SK-N-SH treated with all-trans-retinoic acid at 6 μM for 48 hours (cell line): ENCODE data around the gene PTPRT.

Experiments
- ATAC-seq: fragments of 200-7000 bp; cut with Tn5 transposase; 3 replicates; pipeline ENCODE4 v1.9.1; 2020; ENCODE audit warnings: mild to moderate bottlenecking, moderate library complexity
- BACH2 ChIP-seq: fragments of 250-450 bp; sonication (Bioruptor Pico); IDR thresholded peaks from 2 replicates; pipeline ENCODE4 v1.9.0; 2021; ENCODE audit warnings: mild to moderate bottlenecking, borderline replicate concordance
- CREB5 ChIP-seq: fragments of 250-450 bp; sonication (Bioruptor Pico); IDR thresholded peaks from 2 replicates; pipeline ENCODE4 v1.5.1; 2020; ENCODE audit warnings: low read depth, mild to moderate bottlenecking, moderate library complexity
- CSDC2 ChIP-seq: fragments of 250-450 bp; sonication (Bioruptor Pico); IDR thresholded peaks from 2 replicates; pipeline ENCODE4 v1.5.0; 2020; ENCODE audit warnings: mild to moderate bottlenecking, moderate library complexity
- ESRRG ChIP-seq: fragments of 250-450 bp; sonication (Bioruptor Pico); IDR thresholded peaks from 2 replicates; pipeline ENCODE4 v1.6.1; 2021; ENCODE audit warnings: mild to moderate bottlenecking
- ISL1 ChIP-seq: fragments of 250-450 bp; sonication (Bioruptor Pico); IDR thresholded peaks from 2 replicates; pipeline ENCODE4 v2.1.2; 2022; ENCODE audit warnings: mild to moderate bottlenecking, moderate library complexity
- OSR1 ChIP-seq: fragments of 250-450 bp; sonication (Bioruptor Pico); IDR thresholded peaks from 2 replicates; pipeline ENCODE4 v1.8.0; 2022; ENCODE audit warnings: moderate library complexity, mild to moderate bottlenecking, inconsistent platforms
- PATZ1 ChIP-seq: fragments of 250-450 bp; sonication (Bioruptor Pico); IDR thresholded peaks from 2 replicates; pipeline ENCODE4 v1.8.0; 2020; ENCODE audit warnings: mild to moderate bottlenecking, moderate library complexity, borderline replicate concordance
- POU6F1 ChIP-seq: fragments of 250-450 bp; sonication (Bioruptor Pico); IDR thresholded peaks from 2 replicates; pipeline ENCODE4 v1.8.0; 2021; ENCODE audit warnings: low read depth, mild to moderate bottlenecking, moderate library complexity, borderline replicate concordance
- PPARA ChIP-seq: fragments of 250-450 bp; sonication (Bioruptor Pico); IDR thresholded peaks from 2 replicates; pipeline ENCODE4 v1.5.0; 2020; ENCODE audit warnings: mild to moderate bottlenecking, borderline replicate concordance
- SNAI2 ChIP-seq: fragments of 250-450 bp; sonication (Bioruptor Pico); IDR thresholded peaks from 2 replicates; pipeline ENCODE4 v1.5.0; 2020; ENCODE audit warnings: mild to moderate bottlenecking, moderate library complexity
- TCF4 ChIP-seq: fragments of 250-450 bp; sonication (Bioruptor Pico); IDR thresholded peaks from 2 replicates; pipeline ENCODE4 v1.8.0; 2021; ENCODE audit warnings: mild to moderate bottlenecking, moderate library complexity, borderline replicate concordance
- TSHZ2 ChIP-seq: fragments of 250-450 bp; sonication (Bioruptor Pico); IDR thresholded peaks from 2 replicates; pipeline ENCODE4 v1.5.0; 2020; ENCODE audit warnings: mild to moderate bottlenecking, moderate library complexity
- ZC3H10 ChIP-seq: fragments of 250-450 bp; sonication (Bioruptor Pico); IDR thresholded peaks from 2 replicates; pipeline ENCODE4 v1.5.1; 2021; ENCODE audit warnings: mild to moderate bottlenecking, moderate library complexity
- ZFP3 ChIP-seq: fragments of 250-450 bp; sonication (Bioruptor Pico); IDR thresholded peaks from 2 replicates; pipeline ENCODE4 v1.5.0; 2020; ENCODE audit warnings: mild to moderate bottlenecking, moderate library complexity
- ZFP30 ChIP-seq: fragments of 450-650 bp; formaldehyde crosslinking; IDR thresholded peaks from 2 replicates; pipeline ENCODE4 v1.5.0; 2022; ENCODE audit warnings: mild to moderate bottlenecking, moderate library complexity
- ZNF70 ChIP-seq: fragments of 450-650 bp; formaldehyde crosslinking; IDR thresholded peaks from 2 replicates; pipeline ENCODE4 v1.5.0; 2020; ENCODE audit warnings: mild to moderate bottlenecking, moderate library complexity
- ZNF8 ChIP-seq: fragments of 450-650 bp; formaldehyde crosslinking; IDR thresholded peaks from 2 replicates; pipeline ENCODE4 v1.5.0; 2020; ENCODE audit warnings: mild to moderate bottlenecking, moderate library complexity

The PTPRT gene

GRCh38 chr20:42295592-42295991, 894.1 kb downstream of the PTPRT start (continued):
- TF ChIP-seq POU6F1 (no peak), CSDC2 (CRISPR knock-in tag) (no peak), TCF4 (CRISPR knock-in tag) (no peak), ESRRG (no peak)

- no peak for ATAC-seq
- no peak for TF ChIP-seq CREB5 (CRISPR knock-in tag)
- TF ChIP-seq BACH2 (CRISPR knock-in tag): no peak
- TF ChIP-seq ZFP30 (CRISPR knock-in tag): no peak
- TF ChIP-seq PATZ1 (CRISPR knock-in tag): no peak
- no peak for TF ChIP-seq TCF4 (CRISPR knock-in tag)
- TF ChIP-seq ZNF8 (CRISPR knock-in tag): no peak
- no peak for TF ChIP-seq ESRRG
Observed at GRCh38 chr20:42294976-42295375, 894.7 kb downstream of the PTPRT start.

GRCh38 chr20:42281801-42282200, 907.9 kb downstream of the PTPRT start:
- no peak for ATAC-seq
- no peak for TF ChIP-seq PPARA
- no peak for TF ChIP-seq TCF4 (CRISPR knock-in tag)
- no peak for TF ChIP-seq ISL1 (CRISPR knock-in tag)
- no peak for TF ChIP-seq ZFP3 (CRISPR knock-in tag)
- TF ChIP-seq TSHZ2 (CRISPR knock-in tag): no peak
- TF ChIP-seq ZC3H10 (CRISPR knock-in tag): no peak

- no peak for ATAC-seq
- no peak for TF ChIP-seq OSR1 (CRISPR knock-in tag)
- TF ChIP-seq CSDC2 (CRISPR knock-in tag): no peak
- TF ChIP-seq, all 23 proteins: peak for 0
Observed at GRCh38 chr20:42276718-42277602, 912.7 kb downstream of the PTPRT start.

GRCh38 chr20:42274986-42275385, 914.7 kb downstream of the PTPRT start:
- ATAC-seq: no peak
- TF ChIP-seq ZNF70 (CRISPR knock-in tag): no peak
- no peak for TF ChIP-seq ZNF8 (CRISPR knock-in tag)
- no peak for TF ChIP-seq SNAI2 (CRISPR knock-in tag)
- TF ChIP-seq CREB5 (CRISPR knock-in tag): no peak
- no peak for TF ChIP-seq PPARA
- TF ChIP-seq TCF4 (CRISPR knock-in tag): no peak
- no peak for TF ChIP-seq ESRRG
- TF ChIP-seq PATZ1 (CRISPR knock-in tag): no peak
- no peak for TF ChIP-seq ZFP30 (CRISPR knock-in tag)
- TF ChIP-seq CSDC2 (CRISPR knock-in tag): no peak
- TF ChIP-seq ZC3H10 (CRISPR knock-in tag): no peak
